ENCODE results near the gene SEL1L3.

Gene SEL1L3

GRCh38 chr4:25847329-25847728 lies 15.5 kb downstream of the SEL1L3 start:
- DNase-seq (ENCODE audit: low read depth): no peak

- no peak for DNase-seq (ENCODE audit: low read depth)
Observed at GRCh38 chr4:25845841-25846653, 16.7 kb downstream of the SEL1L3 start.

GRCh38 chr4:25844961-25845712 lies 17.7 kb downstream of the SEL1L3 start:
- no peak for DNase-seq (ENCODE audit: low read depth)

GRCh38 chr4:25843340-25844097 lies 19.3 kb downstream of the SEL1L3 start:
- DNase-seq (ENCODE audit: low read depth): no peak

- DNase-seq (ENCODE audit: low read depth): no peak
Observed at GRCh38 chr4:25842229-25842845, 20.5 kb downstream of the SEL1L3 start.

- no peak for DNase-seq (ENCODE audit: low read depth)
Observed at GRCh38 chr4:25839687-25840086, 23.1 kb downstream of the SEL1L3 start.

GRCh38 chr4:25839233-25839632 lies 23.6 kb downstream of the SEL1L3 start:
- no peak for DNase-seq (ENCODE audit: low read depth)

GRCh38 chr4:25838526-25838925 lies 24.3 kb downstream of the SEL1L3 start:
- DNase-seq (ENCODE audit: low read depth): no peak

- no peak for DNase-seq (ENCODE audit: low read depth)
Observed at GRCh38 chr4:25837107-25837506, 25.7 kb downstream of the SEL1L3 start.

GRCh38 chr4:25835384-25835783 lies 27.4 kb downstream of the SEL1L3 start:
- DNase-seq (ENCODE audit: low read depth): no peak

- DNase-seq (ENCODE audit: low read depth): no peak
Observed at GRCh38 chr4:25834411-25835107, 28.2 kb downstream of the SEL1L3 start.

GRCh38 chr4:25830548-25830947 lies 32.2 kb downstream of the SEL1L3 start:
- no peak for DNase-seq (ENCODE audit: low read depth)

- DNase-seq (ENCODE audit: low read depth): no peak
Observed at GRCh38 chr4:25827897-25828296, 34.9 kb downstream of the SEL1L3 start.

- no peak for DNase-seq (ENCODE audit: low read depth)
Observed at GRCh38 chr4:25827373-25827772, 35.4 kb downstream of the SEL1L3 start.

GRCh38 chr4:25826074-25826752 lies 36.6 kb downstream of the SEL1L3 start:
- DNase-seq (ENCODE audit: low read depth): no peak

- DNase-seq (ENCODE audit: low read depth): no peak
Observed at GRCh38 chr4:25823632-25824031, 39.2 kb downstream of the SEL1L3 start.

- DNase-seq (ENCODE audit: low read depth): no peak
Observed at GRCh38 chr4:25821899-25822298, 40.9 kb downstream of the SEL1L3 start.

- DNase-seq (ENCODE audit: low read depth): no peak
Observed at GRCh38 chr4:25821267-25821666, 41.5 kb downstream of the SEL1L3 start.

- no peak for DNase-seq (ENCODE audit: low read depth)
Observed at GRCh38 chr4:25818876-25819275, 43.9 kb downstream of the SEL1L3 start.

GRCh38 chr4:25818371-25818871 lies 44.4 kb downstream of the SEL1L3 start:
- no peak for DNase-seq (ENCODE audit: low read depth)

Measured in activated gamma-delta T cell treated with anti-CD3 and anti-CD28 coated beads, Interleukin-2, amount 50 U/mL, for 16 hours (primary cell).